Osteoblast (primary cell): ENCODE results near the gene ABCA4. TPM values are rescaled to one million over a fixed set of nuclear protein-coding genes. Genes with fewer than 3 reads are reported as not detected.

Experiments
- DNase-seq: peaks from one replicate; pipeline ENCODE4 v3.0.0; 2011; ENCODE audit warnings: low spot score, mixed read lengths; ENCODE audit not compliant: insufficient read length; ENCODE audit errors: missing footprints
- H2AFZ ChIP-seq: 2 replicates; pipeline ENCODE4 v1.6.0; 2011; ENCODE audit warnings: mild to moderate bottlenecking, low read length
- H3K27ac ChIP-seq: 2 replicates; pipeline ENCODE4 v1.5.1; 2011; ENCODE audit warnings: mild to moderate bottlenecking, low read depth, low read length, moderate library complexity
- H3K27me3 ChIP-seq: 2 replicates; pipeline ENCODE4 v1.6.0; 2012; ENCODE audit warnings: mild to moderate bottlenecking, control low read depth, inconsistent platforms, low read length, moderate library complexity; ENCODE audit not compliant: insufficient read depth
- H3K36me3 ChIP-seq: 2 replicates; pipeline ENCODE4 v1.5.1; 2011; ENCODE audit warnings: mild to moderate bottlenecking, low read length, control low read depth, moderate library complexity; ENCODE audit not compliant: insufficient read depth
- H3K4me1 ChIP-seq: 2 replicates; pipeline ENCODE4 v1.5.1; 2011; ENCODE audit warnings: mild to moderate bottlenecking, low read length, control low read depth, moderate library complexity; ENCODE audit not compliant: insufficient read depth
- H3K4me2 ChIP-seq: 2 replicates; pipeline ENCODE4 v1.6.0; 2011; ENCODE audit warnings: mild to moderate bottlenecking, low read length; ENCODE audit not compliant: insufficient read depth
- H3K4me3 ChIP-seq: fragments of 200-600 bp; sonication (generic); 3 replicates; pipeline ENCODE4 v1.5.1; 2012; ENCODE audit warnings: mild to moderate bottlenecking, low read length, inconsistent platforms; ENCODE audit not compliant: insufficient read depth
- H3K79me2 ChIP-seq: 2 replicates; pipeline ENCODE4 v1.6.0; 2012; ENCODE audit warnings: mild to moderate bottlenecking, low read length, control low read depth, inconsistent platforms; ENCODE audit not compliant: insufficient read depth
- H3K9me3 ChIP-seq: 2 replicates; pipeline ENCODE4 v1.5.1; 2011; ENCODE audit warnings: low read depth, low read length, control low read depth
- H4K20me1 ChIP-seq: 2 replicates; pipeline ENCODE4 v1.6.0; 2012; ENCODE audit warnings: mild to moderate bottlenecking, low read length, control low read depth; ENCODE audit not compliant: insufficient read depth
- CTCF ChIP-seq: IDR thresholded peaks from 2 replicates; pipeline ENCODE4 v1.5.1; 2011; ENCODE audit warnings: mild to moderate bottlenecking, low read depth, low read length, moderate library complexity; ENCODE audit errors: extremely low read depth
- total RNA-seq: library from RNA; depleted of rRNA; stranded (reverse); fragments of >200 nt; gene quantifications from 2 replicates; pipeline ENCODE4 v1.2.3, GENCODE V29; 2012

ABCA4 gene
- total RNA-seq, 1 donor: 1.1 TPM

- no peaks in the 10 kb centered on the region for H3K79me2 ChIP-seq
- H3K27me3 ChIP-seq: no peaks in the 10 kb centered on the region
- peaks cover 49% of the 10 kb centered on the region for H3K4me1 ChIP-seq
- no peaks in the 10 kb centered on the region for H3K36me3 ChIP-seq
- H3K4me3 ChIP-seq: no peak overlapping the region
- H3K4me2 ChIP-seq: peak overlapping the region; percentile 59
- TF ChIP-seq CTCF: no peak
- H2AFZ ChIP-seq: no peak overlapping the region
- no peaks in the 10 kb centered on the region for H3K9me3 ChIP-seq
- H3K27ac ChIP-seq: no peak overlapping the region
- H4K20me1 ChIP-seq: no peaks in the 10 kb centered on the region
- no peak for DNase-seq
These were observed 144.0 kb downstream of the ABCA4 start for GRCh38 chr1:93976711-93977597.

GRCh38 chr1:93976291-93976690 lies 144.7 kb downstream of the ABCA4 start:
- Histone ChIP-seq H3K4me2 (no peak overlapping the region), H2AFZ (no peak overlapping the region), H3K27me3 (no peaks in the 10 kb centered on the region), H3K4me1 (peaks cover 49% of the 10 kb centered on the region), H3K4me3 (no peak overlapping the region), H4K20me1 (no peaks in the 10 kb centered on the region), H3K27ac (no peak overlapping the region), H3K9me3 (no peaks in the 10 kb centered on the region), H3K79me2 (no peaks in the 10 kb centered on the region), H3K36me3 (no peaks in the 10 kb centered on the region)
- no peak for DNase-seq
- no peak for TF ChIP-seq CTCF

GRCh38 chr1:93972341-93972740 lies 148.6 kb downstream of the ABCA4 start:
- Histone ChIP-seq H3K27me3 (no peaks in the 10 kb centered on the region), H3K4me1 (peaks cover 22% of the 10 kb centered on the region), H4K20me1 (no peaks in the 10 kb centered on the region), H2AFZ (peak overlapping the region; percentile 9), H3K36me3 (no peaks in the 10 kb centered on the region), H3K4me2 (no peak overlapping the region), H3K27ac (no peak overlapping the region), H3K79me2 (no peaks in the 10 kb centered on the region), H3K9me3 (no peaks in the 10 kb centered on the region), H3K4me3 (no peak overlapping the region)
- no peak for DNase-seq
- no peak for TF ChIP-seq CTCF

- Histone ChIP-seq H3K4me2 (no peak overlapping the region), H2AFZ (no peak overlapping the region), H3K4me1 (peaks cover 20% of the 10 kb centered on the region), H3K27ac (no peak overlapping the region), H3K36me3 (no peaks in the 10 kb centered on the region), H4K20me1 (no peaks in the 10 kb centered on the region), H3K27me3 (no peaks in the 10 kb centered on the region), H3K79me2 (no peaks in the 10 kb centered on the region), H3K9me3 (no peaks in the 10 kb centered on the region), H3K4me3 (no peak overlapping the region)
- TF ChIP-seq CTCF: no peak
- no peak for DNase-seq
These were observed 151.1 kb downstream of the ABCA4 start for GRCh38 chr1:93969887-93970286.
